Hematopoietic multipotent progenitor cell treated with erythropoietin and hydrocortisone succinate and interleukin-3 and kit ligand, for 4 days (in vitro differentiated cells): ENCODE data around the gene OR7C1.
"Not testable (repeated sequence)": the region's sequence is repeated elsewhere in the genome, so short reads cannot be mapped to it uniquely, and the experiment has no call there.

Source experiments
- DNase-seq: peaks from one replicate; pipeline ENCODE4 v3.0.0-alpha.2; 2015

The OR7C1 gene

GRCh38 chr19:14783410-14783998, 51.5 kb downstream of the OR7C1 start:
- DNase-seq: peak; percentile 92

GRCh38 chr19:14782626-14783409, 52.2 kb downstream of the OR7C1 start:
- DNase-seq: peak; percentile 70

GRCh38 chr19:14781713-14782536, 53.1 kb downstream of the OR7C1 start:
- not testable (repeated sequence) for DNase-seq

- DNase-seq: not testable (repeated sequence)
Measured at GRCh38 chr19:14780622-14781225, 54.3 kb downstream of the OR7C1 start.

GRCh38 chr19:14779151-14779550, 55.8 kb downstream of the OR7C1 start:
- DNase-seq: no peak

- DNase-seq: not testable (repeated sequence)
Measured at GRCh38 chr19:14778110-14778845, 56.7 kb downstream of the OR7C1 start, which contains the start of gene ADGRE2. TSS of gene ADGRE2 (minus strand) at chr19:14778560. CDS start at chr19:14776756, 1,804 bp downstream.

- DNase-seq: not testable (repeated sequence)
Measured at GRCh38 chr19:14777645-14778044, 57.3 kb downstream of the OR7C1 start.

GRCh38 chr19:14775869-14776586, 59.0 kb downstream of the OR7C1 start:
- peak; percentile 74 for DNase-seq

GRCh38 chr19:14775326-14775725, 59.7 kb downstream of the OR7C1 start:
- DNase-seq: not testable (repeated sequence)

- no peak for DNase-seq
Measured at GRCh38 chr19:14774373-14774772, 60.6 kb downstream of the OR7C1 start.

GRCh38 chr19:14773722-14774121, 61.3 kb downstream of the OR7C1 start:
- not testable (repeated sequence) for DNase-seq

GRCh38 chr19:14772995-14773394, 62.0 kb downstream of the OR7C1 start:
- DNase-seq: no peak

- no peak for DNase-seq
Measured at GRCh38 chr19:14772467-14772866, 62.5 kb downstream of the OR7C1 start.

GRCh38 chr19:14770944-14771839, 63.8 kb downstream of the OR7C1 start:
- no peak for DNase-seq

GRCh38 chr19:14770136-14770535, 64.8 kb downstream of the OR7C1 start:
- no peak for DNase-seq

GRCh38 chr19:14769201-14769600, 65.8 kb downstream of the OR7C1 start:
- DNase-seq: no peak

GRCh38 chr19:14768001-14768400, 67.0 kb downstream of the OR7C1 start:
- no peak for DNase-seq

- no peak for DNase-seq
Measured at GRCh38 chr19:14767466-14767971, 67.5 kb downstream of the OR7C1 start.

GRCh38 chr19:14765841-14766240, 69.1 kb downstream of the OR7C1 start:
- not testable (repeated sequence) for DNase-seq

GRCh38 chr19:14765403-14765802, 69.6 kb downstream of the OR7C1 start:
- not testable (repeated sequence) for DNase-seq
